ENCODE measurements around the gene BRSK1. TPM values are rescaled to one million over a fixed set of nuclear protein-coding genes. Genes with fewer than 3 reads are reported as not detected.

Gene BRSK1
- total RNA-seq, 4 donors from 2014 or later = 4.1 to 17.1 (median 12.0) TPM; not detected in 1

- no peak overlapping the region for H3K27ac ChIP-seq
- DNase-seq = peak; percentile 54 to 65
- peak overlapping the region; percentile 22 to 29 for H3K4me3 ChIP-seq
- H3K27me3 ChIP-seq = peaks cover 24 to 36% of the 10 kb centered on the region in 2 donors
- H3K9me3 ChIP-seq = no peaks in the 10 kb centered on the region
- peaks cover 5 to 16% of the 10 kb centered on the region in 2 donors for H3K4me1 ChIP-seq
- TF ChIP-seq POLR2A (IDR thresholded peaks at IDR 0.05) (no peak), CTCF (IDR thresholded peaks at IDR 0.05) (no peak)
- no peaks in the 10 kb centered on the region for H3K36me3 ChIP-seq
- intact Hi-C loops (cut with DNase I; ENCODE audit: low total_unique reads) = no loop called here
Observed at GRCh38 chr19:55353803-55354697, 70.3 kb downstream of the BRSK1 start.

- peaks cover 5 to 16% of the 10 kb centered on the region in 2 donors for H3K4me1 ChIP-seq
- no peak within 1 kb of the TSS for H3K27ac ChIP-seq
- H3K9me3 ChIP-seq = no peaks in the 10 kb centered on the region
- H3K27me3 ChIP-seq = peaks cover 24 to 36% of the 10 kb centered on the region in 2 donors
- no peak for TF ChIP-seq CTCF (IDR thresholded peaks at IDR 0.05)
- no peak for TF ChIP-seq POLR2A (IDR thresholded peaks at IDR 0.05)
- no peaks in the 10 kb centered on the region for H3K36me3 ChIP-seq
- intact Hi-C loops (cut with DNase I; ENCODE audit: low total_unique reads) = no loop called here
- H3K4me3 ChIP-seq = peak within 1 kb of the TSS; percentile 22 to 29
- DNase-seq = no peak
Observed at GRCh38 chr19:55354698-55355212, 71.0 kb downstream of the BRSK1 start, which contains the start of gene COX6B2. Gene COX6B2 (minus strand): TSS chr19:55354719. CDS start chr19:55354521, 198 bp downstream.

GRCh38 chr19:55355213-55355821 lies 71.5 kb downstream of the BRSK1 start:
- intact Hi-C loops (cut with DNase I; ENCODE audit: low total_unique reads) = no loop called here
- peaks cover 24 to 36% of the 10 kb centered on the region in 2 donors for H3K27me3 ChIP-seq
- H3K36me3 ChIP-seq = no peaks in the 10 kb centered on the region
- no peak for DNase-seq
- H3K27ac ChIP-seq = no peak overlapping the region
- peaks cover 5 to 16% of the 10 kb centered on the region in 2 donors for H3K4me1 ChIP-seq
- H3K9me3 ChIP-seq = no peaks in the 10 kb centered on the region
- no peak for TF ChIP-seq POLR2A (IDR thresholded peaks at IDR 0.05)
- TF ChIP-seq CTCF (IDR thresholded peaks at IDR 0.05) = no peak
- H3K4me3 ChIP-seq = no peak overlapping the region

- Histone ChIP-seq H3K4me1 (peaks cover 1 to 11% of the 10 kb centered on the region in 2 donors), H3K36me3 (no peaks in the 10 kb centered on the region), H3K4me3 (no peak overlapping the region), H3K9me3 (no peaks in the 10 kb centered on the region), H3K27me3 (peaks cover 10 to 13% of the 10 kb centered on the region in 2 donors), H3K27ac (no peak overlapping the region)
- TF ChIP-seq POLR2A (IDR thresholded peaks at IDR 0.05) (no peak), CTCF (IDR thresholded peaks at IDR 0.05) (no peak)
- intact Hi-C loops (cut with DNase I; ENCODE audit: low total_unique reads) = no loop called here
- DNase-seq = no peak
Observed at GRCh38 chr19:55358493-55358892, 74.7 kb downstream of the BRSK1 start.
